Liver (tissue), 9 donors: ENCODE data around the gene WTIP. TPM values are rescaled to one million over a fixed set of nuclear protein-coding genes. Genes with fewer than 3 reads are reported as not detected.
"Not testable (repeated sequence)": the region's sequence is repeated elsewhere in the genome, so short reads cannot be mapped to it uniquely, and the experiment has no call there.

ENCODE experiments used
- DNase-seq: peaks from one replicate; pipeline ENCODE4 v3.0.0-alpha.2; 2017; ENCODE audit warnings: low spot score
- H3K27ac ChIP-seq, 2 donors: one replicate each; pipeline ENCODE4 v1.7.0; 2013; ENCODE audit warnings: inconsistent platforms in 2 of 2, low read length in 2 of 2, control low read depth in 1 of 2, low read depth in 1 of 2, mild to moderate bottlenecking in 1 of 2
- H3K27me3 ChIP-seq, 4 donors: one replicate each; pipeline versions ENCODE4 v1.6.1 to v1.7.0; 2013; ENCODE audit warnings: low read length in 3 of 4, inconsistent platforms in 1 of 4, mild to moderate bottlenecking in 1 of 4, moderate library complexity in 1 of 4; ENCODE audit not compliant: control insufficient read depth in 4 of 4, insufficient read depth in 4 of 4
- H3K36me3 ChIP-seq, 4 donors: one replicate each; pipeline versions ENCODE4 v1.6.1 to v1.7.0; 2013; ENCODE audit warnings: low read length in 3 of 4, mild to moderate bottlenecking in 3 of 4, low read depth in 1 of 4, moderate library complexity in 1 of 4; ENCODE audit not compliant: control insufficient read depth in 4 of 4, insufficient read depth in 3 of 4
- H3K4me1 ChIP-seq, 4 donors: one replicate each; pipeline versions ENCODE4 v1.6.1 to v1.7.0; 2013; ENCODE audit warnings: low read length in 3 of 4, mild to moderate bottlenecking in 3 of 4, moderate library complexity in 1 of 4; ENCODE audit not compliant: control insufficient read depth in 4 of 4, insufficient read depth in 4 of 4
- H3K4me3 ChIP-seq, 3 donors: one replicate each; pipeline versions ENCODE4 v1.6.1 to v1.7.0; 2013; ENCODE audit warnings: low read length in 3 of 3, control low read depth in 1 of 3, low read depth in 1 of 3, mild to moderate bottlenecking in 1 of 3
- H3K9ac ChIP-seq, 2 donors: one replicate each; pipeline ENCODE4 v1.7.0; 2013; ENCODE audit warnings: low read length in 2 of 2, mild to moderate bottlenecking in 2 of 2, moderate library complexity in 2 of 2, control low read depth in 1 of 2, low read depth in 1 of 2
- H3K9me3 ChIP-seq, 4 donors: one replicate each; pipeline versions ENCODE4 v1.6.1 to v1.7.0; 2013; ENCODE audit warnings: low read length in 3 of 4; ENCODE audit not compliant: control insufficient read depth in 4 of 4
- CTCF ChIP-seq: fragments of 150-350 bp; IDR thresholded peaks from 2 replicates; pipeline ENCODE4 v1.5.1; 2017; ENCODE audit warnings: improper control_type of control experiment, low read depth, low read length; ENCODE audit not compliant: missing input control
- EGR1 ChIP-seq, 2 donors: IDR thresholded peaks; 2 replicates each; pipeline ENCODE4 v1.6.1; 2016 to 2018; ENCODE audit warnings: antibody characterized with exemption in 2 of 2, low read depth in 2 of 2
- FOXA1 ChIP-seq: IDR thresholded peaks from 2 replicates; pipeline ENCODE4 v1.6.1; 2016; ENCODE audit warnings: antibody characterized with exemption
- FOXA2 ChIP-seq: IDR thresholded peaks from 2 replicates; pipeline ENCODE4 v1.6.1; 2016; ENCODE audit warnings: antibody characterized with exemption
- GABPA ChIP-seq, 2 donors: IDR thresholded peaks in 1 of 2; conservative IDR thresholded peaks in 1 of 2; 2 replicates each; pipeline ENCODE4 v1.6.1; 2016; ENCODE audit warnings: antibody characterized with exemption in 2 of 2, mild to moderate bottlenecking in 1 of 2, moderate library complexity in 1 of 2
- HNF4A ChIP-seq, 2 donors: conservative IDR thresholded peaks; 2 replicates each; pipeline ENCODE4 v1.6.1; 2016; ENCODE audit warnings: antibody characterized with exemption in 2 of 2, mild to moderate bottlenecking in 2 of 2
- HNF4G ChIP-seq: IDR thresholded peaks from 2 replicates; pipeline ENCODE4 v1.6.1; 2016; ENCODE audit warnings: antibody characterized with exemption
- NR2F2 ChIP-seq: IDR thresholded peaks from 2 replicates; pipeline ENCODE4 v1.6.1; 2016; ENCODE audit warnings: antibody characterized with exemption
- RAD21 ChIP-seq, 2 donors: IDR thresholded peaks; 2 replicates each; pipeline ENCODE4 v1.6.1; 2016; ENCODE audit warnings: antibody characterized with exemption in 2 of 2, mild to moderate bottlenecking in 2 of 2
- RXRA ChIP-seq, 2 donors: IDR thresholded peaks; 2 replicates each; pipeline ENCODE4 v1.6.1; 2017 to 2018; ENCODE audit warnings: antibody characterized with exemption in 2 of 2, mild to moderate bottlenecking in 1 of 2
- SP1 ChIP-seq: IDR thresholded peaks from 2 replicates; pipeline ENCODE4 v1.6.1; 2018; ENCODE audit warnings: antibody characterized with exemption, mild to moderate bottlenecking
- TAF1 ChIP-seq: conservative IDR thresholded peaks from 2 replicates; pipeline ENCODE4 v1.6.1; 2016; ENCODE audit warnings: antibody characterized with exemption, mild to moderate bottlenecking
- YY1 ChIP-seq: IDR thresholded peaks from 2 replicates; pipeline ENCODE4 v1.6.1; 2016; ENCODE audit warnings: antibody characterized with exemption, mild to moderate bottlenecking
- ZBTB33 ChIP-seq: IDR thresholded peaks from 2 replicates; pipeline ENCODE4 v1.6.1; 2016; ENCODE audit warnings: antibody characterized with exemption
- WGBS: extraction: QIAGEN DNeasy Blood & Tissue Kit; methylation state at CpG from one replicate; pipeline ENCODE4 v1.1.7; 2013; 5-methylcytosine and 5-hydroxymethylcytosine counted together
- polyA plus RNA-seq, 2 donors: library from polyadenylated mRNA; stranded (reverse) in 1 of 2; unstranded in 1 of 2; fragments of 200-250 nt in 1 of 2; fragments of >200 nt in 1 of 2; fragmentation: Nextera tagmentation in 1 of 2; extraction: Ambion mirVana in 1 of 2; gene quantifications; one replicate each; pipeline versions ENCODE4 v1.2.1 to v1.2.3, GENCODE V29; 2013 to 2015
- total RNA-seq, 2 donors: library from RNA; depleted of rRNA; stranded (reverse); fragments of >200 nt; gene quantifications; one replicate each; pipeline ENCODE4 v1.2.3, GENCODE V29; 2014
- TF ChIP-seq, protein P1 (sequence below): IDR thresholded peaks from 2 replicates; pipeline ENCODE4 v1.6.1; 2016; ENCODE audit warnings: antibody characterized with exemption
- TF ChIP-seq, protein P2 (sequence below): IDR thresholded peaks from 2 replicates; pipeline ENCODE4 v1.6.1; 2016; ENCODE audit warnings: antibody characterized with exemption
- donor health status: healthy.
- donor health status: healthy.
- donor health status: healthy.
- donor health status: healthy.
- donor health status: healthy.

WTIP gene
- total and polyA plus RNA-seq, 4 donors = 0.08 to 2.7 (median 1.6) TPM

DNA sequence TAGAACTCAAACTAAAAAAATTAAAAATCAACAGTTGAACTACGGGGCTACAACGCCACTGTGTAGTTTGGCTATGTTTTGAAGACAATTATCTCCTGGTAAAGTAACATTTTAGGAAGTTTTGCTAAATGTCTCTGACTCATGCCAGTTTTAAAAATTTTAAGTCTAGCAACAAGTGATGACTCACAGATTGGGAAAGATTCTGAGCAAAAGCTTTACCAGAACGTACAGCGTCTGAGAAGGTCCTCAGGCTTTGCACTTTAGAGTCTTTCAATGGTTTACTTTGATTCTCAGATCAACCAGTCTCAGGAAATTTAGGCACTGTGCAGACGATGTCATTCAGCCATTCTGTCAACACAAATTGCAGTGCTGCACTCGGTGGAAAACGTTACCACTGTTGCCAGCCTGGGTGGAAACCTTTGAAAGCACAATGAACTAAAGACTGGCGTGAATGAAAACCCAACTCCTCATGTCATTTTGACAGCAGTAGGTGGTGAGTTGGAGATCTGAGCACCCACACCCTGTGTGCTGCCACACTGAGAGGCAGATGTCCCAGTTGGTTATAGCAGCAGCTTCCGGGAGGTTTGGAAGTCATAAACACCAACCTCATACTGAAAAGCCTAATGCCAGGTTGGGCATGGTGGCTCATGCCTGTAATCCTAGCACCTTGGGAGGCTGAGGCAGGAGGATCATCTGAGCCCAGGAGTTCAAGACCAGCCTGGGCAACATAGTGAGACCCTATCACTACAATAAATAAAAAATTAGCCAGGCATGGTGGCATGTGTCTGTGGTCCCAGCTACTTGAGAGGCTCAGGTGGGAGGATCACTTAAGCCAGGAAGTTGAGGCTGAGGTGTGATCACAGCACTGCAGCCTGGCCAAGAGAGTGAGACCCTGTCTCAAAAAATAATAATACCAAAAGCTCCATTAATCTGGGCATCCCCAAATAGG is 6.3 kb upstream of the WTIP start:
- 75% methylated on average over 9 of the region's 9 CpGs for WGBS
- TF ChIP-seq RXRA (IDR thresholded peaks at IDR 0.05) = no peak
- no peak for TF ChIP-seq FOXA2
- Histone ChIP-seq H3K4me1 (no peaks in the 10 kb centered on the region), H3K27me3 (no peaks in the 10 kb centered on the region), H3K27ac (no peak overlapping the region), H3K36me3 (peaks cover 8 to 22% (median 15%) of the 10 kb centered on the region in 4 donors), H3K9me3 (no peaks in the 10 kb centered on the region), H3K9ac (no peak overlapping the region), H3K4me3 (no peak overlapping the region)
- no peak for DNase-seq

DNA sequence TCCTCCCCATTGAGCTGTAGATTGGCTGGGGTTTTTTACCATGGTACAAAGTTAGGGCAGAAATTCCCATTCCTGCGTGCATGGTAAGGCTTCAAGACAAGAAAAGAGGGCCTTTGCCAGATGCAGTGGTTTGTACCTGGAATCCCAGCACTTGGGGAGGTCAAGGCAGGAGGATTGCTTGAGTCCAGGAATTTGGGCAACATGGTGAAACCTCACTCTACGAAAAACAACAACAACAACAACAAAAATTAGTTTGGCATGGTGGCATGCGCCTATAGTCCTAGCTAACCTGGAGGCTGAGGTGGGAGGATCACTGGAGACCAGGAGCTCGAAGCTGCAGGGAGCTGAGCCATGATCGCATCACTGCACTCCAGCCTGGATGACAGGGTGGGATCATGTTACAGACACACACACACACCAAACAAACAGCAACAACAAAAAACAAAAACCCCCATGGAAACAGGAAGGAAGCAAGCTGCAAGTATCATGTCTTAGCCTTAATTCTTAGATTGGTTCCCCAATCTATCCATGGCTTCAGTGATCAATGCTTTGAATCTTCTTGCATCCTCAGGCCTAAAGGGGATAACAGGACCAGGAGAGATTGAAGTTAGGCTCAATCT is 5.5 kb upstream of the WTIP start:
- TF ChIP-seq TAF1 = no peak
- no peak for TF ChIP-seq GABPA (IDR thresholded peaks at IDR 0.05 in 1 of 2, conservative IDR thresholded peaks at IDR 0.05 in 1 of 2)
- Histone ChIP-seq H3K4me1 (peaks cover 0 to 1% (median 0%) of the 10 kb centered on the region in 4 donors), H3K9ac (no peak overlapping the region), H3K36me3 (peaks cover 5 to 20% (median 14%) of the 10 kb centered on the region in 4 donors), H3K27me3 (no peaks in the 10 kb centered on the region), H3K9me3 (no peaks in the 10 kb centered on the region), H3K4me3 (no peak overlapping the region), H3K27ac (no peak overlapping the region)
- no peak for DNase-seq
- WGBS = 94% methylated on average over 5 of the region's 5 CpGs

- DNase-seq, H3K9me3 ChIP-seq, H3K36me3 ChIP-seq, H3K27ac ChIP-seq, H3K27me3 ChIP-seq, H3K4me3 ChIP-seq, H3K9ac ChIP-seq: not testable (repeated sequence)
- peaks cover 0 to 14% (median 6%) of the 10 kb centered on the region in 4 donors for H3K4me1 ChIP-seq
- 97% methylated on average over 4 of the region's 4 CpGs for WGBS
Measured at GRCh38 chr19:34478496-34478895, 3.1 kb upstream of the WTIP start.

DNA sequence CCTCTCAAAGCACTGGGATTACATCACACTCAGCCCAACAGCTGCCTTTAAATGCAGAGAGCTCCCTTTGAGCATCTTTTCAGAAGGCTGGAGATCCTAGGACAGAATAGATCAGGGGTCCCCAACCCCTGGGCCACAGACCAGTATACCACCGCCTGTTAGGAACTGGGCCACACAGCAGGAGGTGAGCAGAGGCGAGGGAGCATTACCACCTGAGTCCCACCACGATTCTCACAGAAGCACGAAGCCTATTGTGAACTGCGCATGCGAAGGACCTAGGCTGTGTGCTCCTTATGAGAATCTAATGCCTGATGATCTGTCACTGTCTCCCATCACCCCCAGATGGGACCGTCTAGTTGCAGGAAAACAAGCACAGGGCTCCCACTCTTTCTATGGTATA is 2.2 kb upstream of the WTIP start:
- H3K36me3 ChIP-seq = no peaks in the 10 kb centered on the region
- H3K9ac ChIP-seq = no peak overlapping the region
- no peak overlapping the region for H3K4me3 ChIP-seq
- no peak overlapping the region for H3K27ac ChIP-seq
- peaks cover 0 to 14% (median 6%) of the 10 kb centered on the region in 4 donors for H3K4me1 ChIP-seq
- no peak for DNase-seq
- WGBS = 81% methylated on average over 7 of the region's 7 CpGs
- H3K9me3 ChIP-seq = no peaks in the 10 kb centered on the region
- TF ChIP-seq CTCF (no peak), TAF1 (no peak), YY1 (no peak), HNF4G (no peak), SP1 (no peak), EGR1 (IDR thresholded peaks at IDR 0.05; ENCODE audit: low read depth in 2 of 2) (no peak), NR2F2 (no peak), FOXA2 (no peak), HNF4A (conservative IDR thresholded peaks at IDR 0.05) (no peak), ZBTB33 (no peak), RAD21 (IDR thresholded peaks at IDR 0.05) (no peak), FOXA1 (no peak)
- TF ChIP-seq, protein P1, sequence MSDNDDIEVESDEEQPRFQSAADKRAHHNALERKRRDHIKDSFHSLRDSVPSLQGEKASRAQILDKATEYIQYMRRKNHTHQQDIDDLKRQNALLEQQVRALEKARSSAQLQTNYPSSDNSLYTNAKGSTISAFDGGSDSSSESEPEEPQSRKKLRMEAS = no peak
- TF ChIP-seq, protein P2, sequence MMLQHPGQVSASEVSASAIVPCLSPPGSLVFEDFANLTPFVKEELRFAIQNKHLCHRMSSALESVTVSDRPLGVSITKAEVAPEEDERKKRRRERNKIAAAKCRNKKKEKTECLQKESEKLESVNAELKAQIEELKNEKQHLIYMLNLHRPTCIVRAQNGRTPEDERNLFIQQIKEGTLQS = no peak
- H3K27me3 ChIP-seq = peaks cover 0 to 4% (median 0%) of the 10 kb centered on the region in 4 donors
